SK-N-MC (cell line): ENCODE measurements around the gene CTSD.

Source experiments
- DNase-seq: peaks from one replicate; pipeline ENCODE4 v3.0.0-alpha.2; 2011; ENCODE audit warnings: low read depth, low spot score
- H3K27ac ChIP-seq: fragments of 200-600 bp; sonication (generic); 2 replicates; pipeline ENCODE4 v1.5.1; 2016; ENCODE audit warnings: mixed run types
- H3K36me3 ChIP-seq: fragments of 200-600 bp; sonication (generic); 2 replicates; pipeline ENCODE4 v1.6.1; 2017; ENCODE audit warnings: antibody characterized with exemption, low read length, mixed read lengths; ENCODE audit not compliant: insufficient read depth
- H3K4me3 ChIP-seq: fragments of 200-600 bp; sonication (generic); 2 replicates; pipeline ENCODE4 v1.5.1; 2016
- H3K9ac ChIP-seq: fragments of 200-600 bp; sonication (generic); 2 replicates; pipeline ENCODE4 v1.8.0; 2017; ENCODE audit warnings: mixed run types, mixed read lengths; ENCODE audit not compliant: insufficient read length
- H3K9me3 ChIP-seq: fragments of 200-600 bp; sonication (generic); 2 replicates; pipeline ENCODE4 v1.6.1; 2017; ENCODE audit warnings: low read depth, mild to moderate bottlenecking, antibody characterized with exemption, low read length, moderate library complexity, mixed read lengths
- EZH2 ChIP-seq: fragments of 200-600 bp; sonication (generic); IDR thresholded peaks from one replicate; pipeline ENCODE4 v1.6.1; 2017; ENCODE audit warnings: antibody characterized with exemption
- FOXP2 ChIP-seq: optimal IDR thresholded peaks from 2 replicates; pipeline ENCODE3; 2011; ENCODE audit warnings: mild to moderate bottlenecking, moderate library complexity; ENCODE audit not compliant: insufficient read depth; ENCODE audit errors: extremely low read length, control extremely low read depth
- POLR2AphosphoS5 ChIP-seq: IDR thresholded peaks from 2 replicates; pipeline ENCODE4 v1.6.1; 2012; ENCODE audit warnings: mild to moderate bottlenecking, low read depth, low read length, borderline replicate concordance

The CTSD gene

DNA sequence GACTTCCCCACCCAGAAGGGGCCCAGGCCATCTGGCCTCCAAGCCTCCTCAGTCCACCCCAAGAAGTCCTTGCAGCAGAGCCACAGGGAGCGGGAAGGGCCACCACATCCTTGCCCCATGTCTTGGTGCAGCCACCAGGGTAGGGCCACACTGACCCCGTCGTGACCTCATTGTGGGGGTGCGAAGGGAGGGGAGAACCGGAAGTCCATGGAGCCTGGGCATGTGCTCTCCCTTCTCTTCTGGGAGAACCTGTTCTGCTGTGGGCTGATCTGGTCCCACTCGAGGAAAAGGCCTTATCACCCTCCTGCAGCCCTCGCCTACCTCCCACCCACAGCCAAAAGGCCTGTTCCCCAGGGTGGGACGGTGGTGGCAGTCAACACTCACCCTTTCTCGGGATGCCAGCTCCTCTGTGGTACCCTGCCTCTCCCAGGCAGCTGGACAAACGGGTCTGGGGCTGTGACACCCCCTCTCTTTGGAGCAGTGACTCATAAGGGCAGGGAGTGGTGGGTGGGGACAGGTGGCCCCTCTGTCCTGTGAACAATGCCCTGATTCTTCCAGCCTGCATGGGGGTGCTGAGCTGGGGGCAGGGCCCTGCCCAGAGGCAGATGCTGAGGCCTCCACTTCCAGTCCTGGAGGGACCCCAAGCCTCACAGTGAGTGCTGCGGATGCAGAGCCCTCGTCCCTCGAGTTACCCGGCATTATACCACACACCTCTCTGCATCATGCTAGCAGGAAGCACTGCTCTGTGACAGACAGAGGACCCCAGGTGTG lies 14.6 kb upstream of the CTSD start:
- no peak for DNase-seq
- Histone ChIP-seq H3K27ac (no peak overlapping the region), H3K9me3 (no peaks in the 10 kb centered on the region), H3K36me3 (no peaks in the 10 kb centered on the region), H3K4me3 (no peak overlapping the region), H3K9ac (no peak overlapping the region)
- TF ChIP-seq EZH2 = no peak

DNA sequence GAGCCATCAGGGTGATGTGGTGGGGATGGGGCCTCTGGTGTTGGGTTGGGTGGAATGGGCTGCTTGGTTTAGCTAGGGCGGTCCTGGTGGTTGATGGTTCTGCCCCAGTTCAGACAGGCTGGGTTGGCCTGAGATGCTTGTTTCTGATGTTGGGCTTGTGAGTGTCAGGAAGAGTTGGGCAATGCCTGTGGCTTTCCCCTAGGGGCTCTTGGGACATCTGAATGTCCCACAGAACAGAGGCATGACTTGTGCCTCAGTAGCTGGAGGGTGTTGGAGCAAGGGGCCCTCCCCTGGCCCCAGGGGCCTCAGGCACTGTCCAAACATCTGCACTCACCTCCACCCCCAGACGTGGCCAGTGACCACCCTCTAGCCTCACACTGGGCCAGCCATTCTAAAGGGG lies 14.0 kb upstream of the CTSD start:
- DNase-seq = no peak
- H3K9me3 ChIP-seq = no peaks in the 10 kb centered on the region
- H3K27ac ChIP-seq = no peak overlapping the region
- TF ChIP-seq FOXP2 (no peak), POLR2AphosphoS5 (no peak), EZH2 (no peak)
- H3K36me3 ChIP-seq = no peaks in the 10 kb centered on the region
- no peak overlapping the region for H3K9ac ChIP-seq
- no peak overlapping the region for H3K4me3 ChIP-seq

DNA sequence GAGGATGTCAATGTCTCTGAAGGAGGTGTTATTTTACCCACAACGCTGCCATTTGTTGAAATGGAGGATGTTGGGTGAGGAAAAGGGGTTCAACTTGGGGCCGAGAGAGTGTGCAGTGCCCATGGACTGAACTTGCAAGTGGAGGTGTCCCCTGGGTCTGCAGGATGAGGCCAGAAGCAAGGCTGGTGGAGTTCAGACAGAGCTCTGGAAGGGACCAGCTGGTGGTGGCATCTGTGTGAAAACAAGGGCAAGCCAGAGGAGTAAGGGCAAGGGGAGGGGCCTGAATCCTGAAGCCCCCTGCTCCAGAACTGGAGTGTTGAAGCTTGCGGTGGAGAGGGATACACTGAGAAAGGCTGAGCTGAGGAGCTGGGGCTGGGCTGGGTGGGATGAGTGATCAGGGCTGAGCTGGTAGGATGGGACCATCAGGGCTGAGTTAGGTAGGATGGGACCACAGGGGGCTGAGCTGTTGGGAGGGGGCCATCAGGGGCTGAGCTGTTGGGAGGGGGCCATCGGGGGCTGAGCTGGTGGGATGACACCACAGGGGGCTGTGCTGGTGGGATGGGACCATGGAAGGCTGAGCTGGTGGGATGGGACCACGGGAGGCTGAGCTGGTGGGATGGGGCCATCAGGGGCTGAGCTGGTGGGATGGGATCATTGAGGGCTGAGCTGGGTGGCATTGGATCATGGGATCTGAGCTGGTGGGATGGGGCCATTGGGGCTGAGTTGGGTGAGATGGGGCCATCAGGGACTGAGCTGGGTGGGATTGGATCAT lies 13.4 kb upstream of the CTSD start:
- Histone ChIP-seq H3K9me3 (no peaks in the 10 kb centered on the region), H3K9ac (no peak overlapping the region), H3K27ac (no peak overlapping the region), H3K36me3 (no peaks in the 10 kb centered on the region), H3K4me3 (no peak overlapping the region)
- DNase-seq = no peak
- no peak for TF ChIP-seq POLR2AphosphoS5
- TF ChIP-seq FOXP2 = no peak
- TF ChIP-seq EZH2 = no peak

DNA sequence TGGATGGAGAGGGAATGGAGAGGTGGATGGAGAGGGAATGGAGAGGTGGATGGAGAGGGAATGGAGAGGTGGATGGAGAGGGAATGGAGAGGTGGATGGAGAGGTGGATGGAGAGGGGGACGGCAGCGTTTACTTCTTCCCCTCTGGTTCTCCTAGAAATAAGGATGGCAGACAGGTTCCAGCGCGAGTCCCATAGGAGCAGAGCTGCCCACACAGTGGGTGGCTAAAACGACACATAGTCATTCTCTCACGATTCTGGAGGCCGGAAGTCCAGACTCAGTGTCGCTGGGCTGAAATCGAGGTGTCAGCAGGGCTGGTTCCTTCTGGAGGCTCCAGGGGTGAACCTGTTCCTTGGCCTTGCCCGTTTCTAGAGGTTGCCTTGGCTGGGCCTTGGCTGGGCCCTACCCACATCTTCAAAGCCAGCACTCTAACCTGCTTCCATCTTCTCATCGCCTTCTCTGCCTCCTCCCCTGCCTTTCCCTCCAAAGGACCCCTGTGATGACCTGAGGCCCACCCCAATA lies 12.7 kb upstream of the CTSD start:
- no peak overlapping the region for H3K27ac ChIP-seq
- no peaks in the 10 kb centered on the region for H3K9me3 ChIP-seq
- TF ChIP-seq FOXP2 (no peak), EZH2 (no peak), POLR2AphosphoS5 (no peak)
- no peak for DNase-seq
- H3K36me3 ChIP-seq = no peaks in the 10 kb centered on the region
- H3K4me3 ChIP-seq = no peak overlapping the region
- H3K9ac ChIP-seq = no peak overlapping the region

DNA sequence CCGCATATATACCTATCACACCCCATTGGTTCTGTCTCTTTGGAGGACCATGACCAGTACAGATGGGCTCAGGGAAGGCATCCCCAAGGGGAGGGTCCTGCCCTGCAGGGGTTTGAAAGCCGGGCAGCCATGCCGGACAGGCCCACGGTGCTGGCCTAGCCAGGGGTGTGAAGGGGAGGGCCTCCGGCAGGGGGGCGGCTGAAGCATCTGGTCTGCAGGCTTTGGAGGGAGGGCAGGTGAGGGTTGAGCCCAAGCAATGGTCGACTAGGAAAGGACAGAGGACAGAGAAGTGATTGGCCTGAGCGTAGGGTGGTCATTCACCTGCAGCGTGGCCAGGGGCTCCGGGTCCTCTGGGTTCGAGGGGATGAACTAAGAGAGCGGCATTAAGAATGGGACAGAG lies 11.2 kb upstream of the CTSD start:
- H3K9me3 ChIP-seq = no peaks in the 10 kb centered on the region
- no peaks in the 10 kb centered on the region for H3K36me3 ChIP-seq
- no peak overlapping the region for H3K4me3 ChIP-seq
- no peak for DNase-seq
- TF ChIP-seq FOXP2 (no peak), POLR2AphosphoS5 (no peak), EZH2 (no peak)
- H3K27ac ChIP-seq = no peak overlapping the region
- no peak overlapping the region for H3K9ac ChIP-seq

DNA sequence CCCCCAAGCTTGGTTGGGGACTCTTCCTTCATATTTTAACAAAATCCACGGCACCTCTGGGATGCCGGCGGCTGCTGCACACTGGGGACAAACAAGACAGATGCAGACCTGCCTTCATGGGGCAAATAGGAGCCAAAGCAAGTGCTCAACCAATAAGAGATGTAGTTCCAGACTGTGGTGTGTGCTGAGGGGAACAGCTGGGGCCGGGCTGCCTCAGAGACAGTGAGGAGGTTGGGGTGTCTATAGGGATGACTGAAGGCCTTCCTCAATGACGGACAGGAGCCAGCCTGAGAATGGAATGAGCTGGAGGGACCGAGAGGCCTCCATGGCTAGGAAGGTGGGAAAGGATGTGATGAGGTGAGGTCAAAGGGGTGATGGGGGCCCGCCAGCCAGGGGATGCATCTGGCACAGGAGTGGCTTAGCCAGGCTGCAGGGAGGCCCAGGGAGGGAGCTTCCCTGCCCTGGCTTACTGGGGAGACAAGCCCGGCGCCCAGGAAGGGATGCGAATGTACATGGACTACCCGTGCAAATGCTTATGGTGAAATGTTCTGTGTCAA lies 10.3 kb upstream of the CTSD start:
- Histone ChIP-seq H3K36me3 (no peaks in the 10 kb centered on the region), H3K27ac (no peak overlapping the region), H3K9ac (no peak overlapping the region), H3K4me3 (no peak overlapping the region), H3K9me3 (no peaks in the 10 kb centered on the region)
- TF ChIP-seq FOXP2 (no peak), EZH2 (no peak), POLR2AphosphoS5 (no peak)
- no peak for DNase-seq

DNA sequence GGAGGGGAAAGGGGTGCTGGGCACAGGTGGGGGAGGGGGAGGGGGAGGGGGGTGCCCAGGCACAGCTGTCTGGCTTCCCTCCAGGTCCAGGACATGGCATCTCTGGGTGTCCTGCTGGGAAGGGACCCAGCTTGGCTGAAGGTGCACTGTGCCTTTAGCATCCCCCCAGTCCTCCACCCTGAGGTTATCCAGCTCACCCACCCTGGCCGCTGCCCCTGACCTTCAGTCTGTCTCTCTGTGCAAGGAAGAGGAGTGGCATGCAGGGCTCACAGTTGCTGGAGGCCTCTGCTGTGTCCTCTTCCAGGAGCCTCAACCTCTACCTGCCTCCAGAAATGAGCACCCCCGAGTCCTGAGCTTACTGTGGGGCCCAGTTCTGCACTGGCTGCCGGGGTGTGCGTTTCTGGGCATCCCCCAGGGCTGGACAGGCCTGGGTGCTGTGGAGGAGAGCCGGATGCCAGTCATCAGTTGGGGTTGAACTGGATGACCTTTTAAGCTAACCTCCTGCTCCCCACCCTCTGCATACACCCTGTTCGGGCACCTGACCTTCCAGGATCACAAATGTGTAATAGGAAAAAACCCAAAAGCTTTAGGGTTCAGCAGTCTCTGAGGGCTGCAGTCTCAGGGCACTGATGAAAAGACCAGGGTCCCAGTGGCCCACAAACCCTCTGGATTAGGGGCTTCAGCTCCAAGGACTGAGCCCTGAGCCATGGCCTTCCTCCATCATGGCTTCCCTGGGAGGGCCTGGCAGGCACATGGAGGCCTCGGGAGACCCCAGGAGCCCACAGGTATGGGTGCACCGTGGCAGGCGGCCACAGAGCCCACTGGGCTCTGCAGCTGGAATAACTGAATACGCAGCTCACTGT lies 9.6 kb upstream of the CTSD start:
- Histone ChIP-seq H3K36me3 (no peaks in the 10 kb centered on the region), H3K9me3 (no peaks in the 10 kb centered on the region), H3K27ac (no peak overlapping the region), H3K4me3 (no peak overlapping the region), H3K9ac (no peak overlapping the region)
- TF ChIP-seq POLR2AphosphoS5 (no peak), EZH2 (no peak), FOXP2 (no peak)
- no peak for DNase-seq
